RWPE2 (cell line): Measurements from ENCODE around the gene KAT2A.

Source experiments
- ATAC-seq: fragments of 200-7000 bp; cut with Tn5 transposase; 3 replicates; pipeline ENCODE4 v1.9.1; 2021; ENCODE audit warnings: low read depth
- DNase-seq: peaks from one replicate; pipeline ENCODE4 v3.0.0-alpha.2; 2020; ENCODE audit warnings: low spot score
- H3K27ac ChIP-seq: fragments of 450-650 bp; 2 replicates; pipeline ENCODE4 v1.5.1; 2017; ENCODE audit warnings: mild to moderate bottlenecking; ENCODE audit not compliant: poor library complexity, severe bottlenecking
- H3K27me3 ChIP-seq: fragments of 250-450 bp; sonication (Bioruptor Pico); 2 replicates; pipeline ENCODE4 v1.5.1; 2021; ENCODE audit warnings: mild to moderate bottlenecking, moderate library complexity; ENCODE audit not compliant: insufficient read depth, poor library complexity, severe bottlenecking
- H3K36me3 ChIP-seq: fragments of 250-450 bp; sonication (Bioruptor Pico); 2 replicates; pipeline ENCODE4 v1.5.1; 2020; ENCODE audit warnings: low read depth, mild to moderate bottlenecking, moderate library complexity
- H3K4me1 ChIP-seq: fragments of 250-450 bp; sonication (Bioruptor Pico); 2 replicates; pipeline ENCODE4 v1.5.1; 2021; ENCODE audit warnings: mild to moderate bottlenecking, moderate library complexity; ENCODE audit not compliant: insufficient read depth, poor library complexity, severe bottlenecking
- H3K4me3 ChIP-seq: fragments of 250-450 bp; sonication (Bioruptor Pico); 2 replicates; pipeline ENCODE4 v1.5.1; 2021; ENCODE audit warnings: mild to moderate bottlenecking, moderate library complexity; ENCODE audit not compliant: severe bottlenecking
- H3K9me3 ChIP-seq: fragments of 250-450 bp; sonication (Bioruptor Pico); 2 replicates; pipeline ENCODE4 v1.5.1; 2021; ENCODE audit warnings: mild to moderate bottlenecking, moderate library complexity; ENCODE audit not compliant: severe bottlenecking
- CTCF ChIP-seq: fragments of 450-650 bp; IDR thresholded peaks from one replicate; pipeline ENCODE4 v1.5.1; 2017; ENCODE audit warnings: mild to moderate bottlenecking, moderate library complexity; ENCODE audit not compliant: poor library complexity, severe bottlenecking

The KAT2A gene

GRCh38 chr17:42133461-42134041, 12.4 kb upstream of the KAT2A start:
- TF ChIP-seq CTCF: no peak
- Histone ChIP-seq H3K4me1 (peaks cover 35% of the 10 kb centered on the region), H3K27me3 (no peaks in the 10 kb centered on the region), H3K4me3 (no peak overlapping the region), H3K27ac (peak overlapping the region; percentile 75), H3K9me3 (no peaks in the 10 kb centered on the region), H3K36me3 (peaks cover 47% of the 10 kb centered on the region)
- ATAC-seq (no peak), DNase-seq (no peak)

GRCh38 chr17:42132941-42133340, 11.8 kb upstream of the KAT2A start:
- Histone ChIP-seq H3K27ac (peak overlapping the region; percentile 75), H3K4me1 (peaks cover 35% of the 10 kb centered on the region), H3K27me3 (no peaks in the 10 kb centered on the region), H3K36me3 (peaks cover 52% of the 10 kb centered on the region), H3K4me3 (no peak overlapping the region), H3K9me3 (no peaks in the 10 kb centered on the region)
- no peak for TF ChIP-seq CTCF
- ATAC-seq: peak; percentile 28; the same call in 1 of the 3 replicates
- no peak for DNase-seq

GRCh38 chr17:42131981-42132432, 10.8 kb upstream of the KAT2A start:
- TF ChIP-seq CTCF: no peak
- peaks cover 35% of the 10 kb centered on the region for H3K4me1 ChIP-seq
- peaks cover 48% of the 10 kb centered on the region for H3K36me3 ChIP-seq
- H3K27me3 ChIP-seq: no peaks in the 10 kb centered on the region
- no peaks in the 10 kb centered on the region for H3K9me3 ChIP-seq
- H3K27ac ChIP-seq: no peak overlapping the region
- DNase-seq (no peak), ATAC-seq (no peak)
- H3K4me3 ChIP-seq: no peak overlapping the region

DNA sequence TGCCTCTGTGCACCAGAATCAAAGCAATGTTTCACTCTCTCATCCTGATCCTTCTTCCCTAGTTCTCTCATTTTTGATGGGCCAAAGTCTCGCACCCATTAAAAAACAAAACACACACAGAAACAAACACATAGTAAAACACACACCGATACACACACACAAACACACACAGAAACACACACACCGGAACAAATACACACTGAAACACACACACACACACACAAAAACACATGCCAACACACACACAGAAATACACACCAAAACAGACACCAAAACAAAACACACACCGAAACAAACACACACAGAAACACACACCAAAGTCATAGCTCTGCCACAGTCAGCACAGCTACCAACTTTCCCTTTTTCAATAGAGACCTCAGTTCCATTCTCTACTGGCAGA, 10.1 kb upstream of the KAT2A start:
- peaks cover 43% of the 10 kb centered on the region for H3K36me3 ChIP-seq
- no peak for TF ChIP-seq CTCF
- peaks cover 33% of the 10 kb centered on the region for H3K4me1 ChIP-seq

GRCh38 chr17:42130310-42130936, 9.3 kb upstream of the KAT2A start:
- Histone ChIP-seq H3K4me1 (peaks cover 25% of the 10 kb centered on the region), H3K27me3 (no peaks in the 10 kb centered on the region), H3K9me3 (no peaks in the 10 kb centered on the region), H3K4me3 (no peak overlapping the region), H3K36me3 (peaks cover 51% of the 10 kb centered on the region), H3K27ac (no peak overlapping the region)
- no peak for TF ChIP-seq CTCF
- DNase-seq: no peak
- ATAC-seq: no peak

More for the DNA sequence above, 10.1 kb upstream of the KAT2A start:
- ATAC-seq: no peak
- DNase-seq: no peak
- Histone ChIP-seq H3K4me3 (no peak overlapping the region), H3K9me3 (no peaks in the 10 kb centered on the region), H3K27ac (no peak overlapping the region), H3K27me3 (no peaks in the 10 kb centered on the region)
